NCI-H1105 (cell line): Measurements from ENCODE around the gene LRMDA.
A peak's percentile ranks its signal among the peaks of the same experiment; 100 is the strongest.

Experiments
- DNase-seq: peaks from one replicate; lab custom pipeline; 2025; lab: John Stamatoyannopoulos, UW

LRMDA gene

GRCh38 chr10:75956624-75957023, 525.2 kb downstream of the LRMDA start:
- DNase-seq = no peak

GRCh38 chr10:75957314-75958120, 526.1 kb downstream of the LRMDA start:
- DNase-seq = no peak

- no peak for DNase-seq
Observed at GRCh38 chr10:75959209-75959608, 527.8 kb downstream of the LRMDA start.

GRCh38 chr10:75959912-75960311, 528.5 kb downstream of the LRMDA start:
- no peak for DNase-seq

- DNase-seq = no peak
Observed at GRCh38 chr10:75962395-75963061, 531.1 kb downstream of the LRMDA start.

GRCh38 chr10:75967491-75967890, 536.1 kb downstream of the LRMDA start:
- DNase-seq = no peak

GRCh38 chr10:75969031-75969430, 537.6 kb downstream of the LRMDA start:
- DNase-seq = no peak

- no peak for DNase-seq
Observed at GRCh38 chr10:75971402-75972211, 540.2 kb downstream of the LRMDA start.

- peak; percentile 18 for DNase-seq
Observed at GRCh38 chr10:75972491-75973276, 541.3 kb downstream of the LRMDA start.

- no peak for DNase-seq
Observed at GRCh38 chr10:75974080-75974479, 542.7 kb downstream of the LRMDA start.

- no peak for DNase-seq
Observed at GRCh38 chr10:75976681-75977080, 545.3 kb downstream of the LRMDA start.

GRCh38 chr10:75977139-75977538, 545.7 kb downstream of the LRMDA start:
- peak; percentile 43 for DNase-seq

- no peak for DNase-seq
Observed at GRCh38 chr10:75978213-75978612, 546.8 kb downstream of the LRMDA start.

- no peak for DNase-seq
Observed at GRCh38 chr10:75980419-75981002, 549.1 kb downstream of the LRMDA start.

GRCh38 chr10:75982611-75983369, 551.4 kb downstream of the LRMDA start:
- DNase-seq = no peak

GRCh38 chr10:75984067-75984466, 552.6 kb downstream of the LRMDA start:
- DNase-seq = no peak

GRCh38 chr10:75987616-75988015, 556.2 kb downstream of the LRMDA start:
- DNase-seq = no peak

- no peak for DNase-seq
Observed at GRCh38 chr10:75994357-75995040, 563.1 kb downstream of the LRMDA start.

GRCh38 chr10:75995041-75995430, 563.6 kb downstream of the LRMDA start:
- DNase-seq = no peak

- DNase-seq = no peak
Observed at GRCh38 chr10:75995720-75996119, 564.3 kb downstream of the LRMDA start.
